GM21390 (cell line): ENCODE measurements around the gene XYLT1.

Experiments used
- ATAC-seq: cut with Tn5 transposase; IDR thresholded peaks from one replicate; pipeline ENCODE4 v1.9.1; 2021; ENCODE audit not compliant: unreplicated experiment

XYLT1 gene

DNA sequence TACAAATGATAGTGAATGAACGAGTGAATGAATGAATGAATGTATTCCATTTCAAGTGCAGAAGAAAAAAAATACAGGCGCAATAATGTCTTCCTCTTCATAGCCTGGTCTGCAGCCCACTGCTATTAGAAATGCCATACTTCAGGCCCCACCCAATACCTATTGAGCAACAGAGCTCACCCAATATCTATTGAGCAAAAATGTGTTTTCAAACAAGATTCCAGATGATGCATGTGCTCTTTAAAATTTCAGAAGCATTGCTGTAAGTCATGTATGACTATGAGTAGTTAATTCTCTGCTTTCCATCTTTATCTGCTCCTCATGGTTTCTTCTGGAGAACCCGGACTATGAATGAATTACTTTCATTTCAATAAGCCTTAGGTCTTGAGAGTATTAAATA is 308.2 kb downstream of the XYLT1 start:
- ATAC-seq: no peak

DNA sequence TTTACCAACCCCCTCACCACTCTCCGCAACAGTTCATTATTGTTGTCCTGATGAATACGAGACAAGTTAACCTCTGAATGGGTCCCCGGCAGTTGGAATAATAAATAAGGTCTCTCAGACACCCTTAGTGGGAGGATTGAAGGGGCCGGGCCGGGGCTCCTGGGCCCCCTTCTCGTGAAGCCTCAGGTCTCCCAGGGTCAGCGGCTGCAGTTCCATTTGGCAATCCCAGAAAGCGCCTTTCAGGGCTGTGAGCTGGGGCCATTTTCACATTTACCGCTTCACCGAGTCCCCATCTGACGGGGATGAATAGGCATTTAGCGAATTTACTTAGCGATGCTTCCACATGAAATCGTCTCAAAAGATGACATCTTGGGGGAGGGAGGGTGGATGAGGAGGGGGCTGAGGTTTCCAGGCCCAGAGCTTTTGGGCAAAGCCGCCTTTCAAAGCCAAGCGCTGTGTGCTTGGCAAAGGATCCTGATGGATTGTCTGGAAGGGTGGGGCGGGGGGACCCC is 309.8 kb downstream of the XYLT1 start:
- no peak for ATAC-seq

DNA sequence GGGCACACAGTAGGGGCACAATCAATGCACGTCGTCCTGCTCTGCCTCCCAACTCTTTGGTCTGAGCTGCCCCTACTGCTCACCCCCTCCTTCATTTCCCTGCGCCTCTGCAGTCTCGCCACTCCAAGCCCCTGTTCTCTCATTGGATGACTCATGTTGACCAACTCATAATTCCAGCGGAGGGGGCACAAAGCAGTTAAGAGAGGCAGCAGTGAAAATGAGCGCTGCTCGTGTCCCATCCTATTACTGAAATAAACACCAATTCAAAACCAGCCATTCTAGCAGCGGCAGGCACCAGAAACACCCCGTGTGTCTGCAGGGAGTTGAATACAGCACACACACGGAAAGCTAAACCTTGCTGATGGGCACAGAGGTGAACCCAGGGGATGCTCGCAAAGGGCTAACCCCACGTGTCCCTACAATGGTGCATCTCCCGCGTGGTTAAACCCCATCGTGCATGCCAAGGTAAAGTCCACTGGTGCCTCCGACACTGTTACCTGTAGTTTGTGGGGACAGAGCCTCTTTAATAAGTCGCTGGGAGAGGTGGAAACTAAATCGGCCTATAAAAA is 310.4 kb downstream of the XYLT1 start:
- no peak for ATAC-seq

DNA sequence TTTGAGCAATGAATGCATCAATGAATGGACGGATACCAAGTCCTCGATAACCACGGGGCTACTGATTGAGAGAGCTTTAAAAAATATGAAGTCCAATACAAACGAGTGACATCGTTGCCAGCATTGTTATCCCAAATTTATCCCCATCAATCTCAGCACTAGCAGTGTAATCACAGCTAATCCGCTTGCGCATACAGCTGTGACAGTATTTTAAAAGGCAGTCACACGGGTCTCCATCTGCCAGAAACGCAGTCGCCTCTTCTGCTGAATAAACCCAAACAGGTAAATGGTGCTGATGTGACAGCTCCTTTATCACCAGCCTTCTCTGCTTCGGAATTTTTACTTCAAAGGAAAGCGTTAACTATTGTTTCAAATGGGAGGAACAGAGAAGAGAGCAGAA is 311.1 kb downstream of the XYLT1 start:
- no peak for ATAC-seq

DNA sequence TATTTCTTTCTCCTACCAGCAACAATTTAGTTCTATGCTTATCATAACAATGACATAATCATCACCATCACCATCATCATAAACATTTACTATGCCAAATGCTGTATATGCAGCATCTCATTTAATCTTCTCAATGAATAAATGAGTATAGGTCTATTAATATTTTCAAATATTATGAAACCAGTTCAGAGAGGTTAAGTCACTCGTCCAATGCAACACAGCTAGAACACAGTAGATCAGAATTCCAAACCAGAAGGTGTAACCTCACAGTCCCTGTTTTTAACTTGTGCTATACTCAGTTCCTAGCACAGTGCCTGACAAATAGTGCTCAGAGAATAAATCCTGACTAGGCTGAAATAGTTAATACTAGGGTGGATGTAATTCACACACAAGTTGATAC is 314.8 kb downstream of the XYLT1 start:
- ATAC-seq: no peak

DNA sequence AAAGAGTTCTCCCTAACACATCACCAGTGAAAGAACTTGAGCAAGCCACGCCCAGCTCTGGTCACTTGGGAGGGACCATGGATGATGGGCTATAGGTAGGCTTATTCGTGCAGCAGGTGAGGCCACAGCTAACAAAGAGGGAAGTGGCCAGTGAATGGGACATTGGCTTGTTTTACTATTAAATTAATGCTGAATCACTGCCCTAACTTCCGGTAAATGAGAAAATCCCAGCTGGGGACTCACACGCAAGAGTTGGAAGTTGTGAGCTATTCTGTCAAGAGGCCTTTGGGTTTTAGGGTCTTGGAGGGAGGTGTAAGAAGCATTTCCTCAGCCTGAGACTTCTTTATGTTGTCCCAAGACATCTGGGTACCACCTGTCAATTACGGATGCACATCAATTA is 315.3 kb downstream of the XYLT1 start:
- no peak for ATAC-seq

DNA sequence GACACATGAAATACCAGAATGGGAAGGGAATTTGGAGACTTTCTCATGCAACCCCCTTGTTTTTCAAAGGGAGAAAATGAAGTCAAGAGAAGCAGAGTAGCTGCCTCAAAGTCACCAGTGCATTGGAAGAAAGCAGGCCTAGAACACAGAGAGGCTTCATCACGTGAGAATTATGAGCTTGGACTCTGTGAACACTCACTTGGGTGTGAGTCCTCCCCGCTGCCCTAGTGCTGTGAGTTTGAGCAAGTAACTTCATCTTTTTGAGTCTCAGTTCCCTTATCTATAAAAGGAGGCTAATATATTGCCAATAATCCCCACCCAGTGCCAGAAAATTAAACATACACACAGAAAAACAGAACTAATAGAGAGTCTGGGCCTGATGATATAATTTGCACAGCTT is 315.8 kb downstream of the XYLT1 start:
- ATAC-seq: no peak

DNA sequence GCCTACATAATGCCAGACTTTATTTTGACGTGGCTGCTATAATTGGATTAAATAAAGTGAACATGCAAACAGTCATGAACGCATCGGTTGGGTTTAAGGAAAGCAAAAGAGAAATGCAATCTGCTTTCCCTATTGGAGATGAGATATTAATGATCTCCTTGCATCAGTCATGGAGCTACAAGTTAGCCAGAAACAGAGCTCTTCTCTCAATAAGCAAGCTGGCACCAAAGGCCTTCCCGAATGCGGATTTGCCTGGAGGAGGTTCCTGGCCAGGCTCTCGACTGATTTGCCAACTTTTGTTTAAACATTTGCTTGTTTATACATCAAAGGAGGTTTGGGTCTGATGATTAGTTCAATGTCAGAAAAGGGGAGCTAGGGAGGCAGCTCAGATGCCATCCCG is 318.4 kb downstream of the XYLT1 start:
- ATAC-seq: no peak

DNA sequence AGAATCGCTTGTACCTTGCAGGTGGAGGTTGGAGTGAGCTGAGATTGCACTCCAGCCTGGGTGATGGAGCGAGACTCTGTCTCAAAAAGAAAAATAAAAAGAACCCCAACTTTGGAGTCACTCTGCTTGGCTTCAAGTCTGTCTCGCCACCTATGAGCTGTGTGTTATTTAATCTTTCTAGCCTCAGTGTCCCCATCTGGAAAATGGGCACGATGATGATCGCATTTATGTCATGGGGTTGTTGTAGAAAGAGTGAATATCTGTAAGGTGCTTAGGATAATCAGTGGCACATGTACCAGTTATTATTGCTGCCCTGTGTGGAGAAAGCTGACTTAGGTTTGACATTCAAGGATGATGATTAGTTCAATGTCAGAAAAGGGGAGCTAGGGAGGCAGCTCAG is 319.4 kb downstream of the XYLT1 start:
- ATAC-seq: no peak

DNA sequence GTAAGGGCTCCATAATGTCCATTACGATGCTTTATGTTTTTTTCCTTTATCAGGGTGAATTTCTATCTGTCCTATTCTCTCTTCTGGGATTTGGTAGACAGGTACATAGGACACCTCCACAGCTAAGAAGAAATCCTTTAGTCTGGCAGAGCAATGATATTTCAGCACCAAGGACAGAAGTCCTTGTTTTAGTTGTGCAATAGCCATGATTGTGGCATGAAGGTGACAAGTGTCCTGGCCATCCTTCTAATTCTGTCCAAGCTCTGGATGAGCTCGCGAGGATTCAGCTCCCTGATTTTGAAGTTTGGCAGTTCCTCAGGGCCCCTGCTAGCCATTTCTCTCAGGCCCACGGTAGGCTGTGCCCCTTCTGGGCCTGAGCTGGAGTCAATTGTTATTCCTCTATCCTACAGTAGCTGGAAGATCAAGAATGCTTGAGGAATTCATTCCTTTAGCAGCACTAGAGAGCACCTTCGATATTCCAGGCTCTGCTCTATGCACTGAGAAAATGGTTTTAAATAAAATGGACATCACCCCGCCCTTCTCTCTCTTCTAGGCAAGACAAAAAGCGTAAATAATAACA is 320.8 kb downstream of the XYLT1 start:
- no peak for ATAC-seq

DNA sequence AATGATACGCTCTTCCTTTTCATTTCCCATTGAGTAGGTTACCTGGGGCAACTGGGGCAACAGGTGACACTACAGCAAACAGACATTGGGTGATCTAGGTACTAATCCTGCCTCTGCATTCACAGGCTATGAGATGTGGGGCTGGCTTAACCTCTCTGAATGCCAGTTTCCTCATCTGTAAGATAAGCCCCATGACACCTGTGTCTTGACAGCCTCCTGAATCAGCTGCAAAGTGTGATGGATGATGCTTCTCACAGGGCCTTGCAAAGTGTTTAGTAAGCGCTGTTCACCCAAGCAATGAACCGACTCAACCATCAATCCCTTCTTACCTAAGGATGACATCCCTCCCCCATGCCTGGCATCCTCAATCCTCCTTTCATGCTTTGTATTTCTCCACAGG is 322.8 kb downstream of the XYLT1 start:
- ATAC-seq: no peak

DNA sequence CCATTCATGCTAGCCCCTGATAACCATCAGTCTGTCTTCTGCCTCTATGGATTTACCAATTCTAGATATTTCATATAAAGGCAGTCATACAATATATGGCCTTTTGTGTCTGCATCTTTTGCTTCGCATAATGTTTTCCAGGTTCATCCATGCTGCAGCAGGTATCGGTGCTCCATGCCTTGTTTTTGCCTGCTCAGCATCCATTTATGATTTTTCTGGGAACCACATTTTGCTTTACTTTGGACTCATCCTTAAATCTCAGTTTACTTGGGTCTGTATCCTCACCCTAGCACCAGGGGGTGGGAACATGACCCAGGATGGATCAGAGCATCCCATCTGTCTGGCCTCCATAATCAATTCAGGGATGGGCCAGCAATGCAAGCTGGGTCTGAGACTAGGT is 325.7 kb downstream of the XYLT1 start:
- ATAC-seq: no peak

DNA sequence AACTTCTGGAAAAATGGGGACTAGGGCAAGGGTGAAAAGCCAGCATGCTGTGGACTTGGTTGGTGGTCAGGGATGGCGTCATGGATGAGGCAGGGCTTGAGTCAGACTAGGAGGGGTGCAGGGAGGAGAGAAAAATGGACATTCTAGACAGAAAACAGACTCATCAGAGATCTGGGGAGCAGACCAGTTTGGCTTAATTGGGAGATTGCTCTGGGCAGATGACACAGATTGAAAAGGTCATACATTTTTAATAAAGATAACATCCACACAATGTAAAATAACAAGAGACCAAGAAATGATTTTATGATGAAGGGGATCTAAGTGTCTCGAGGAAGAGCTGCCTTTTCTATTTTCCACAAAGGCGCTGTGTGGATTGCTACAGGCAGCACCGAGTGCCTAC is 326.3 kb downstream of the XYLT1 start:
- ATAC-seq: no peak

DNA sequence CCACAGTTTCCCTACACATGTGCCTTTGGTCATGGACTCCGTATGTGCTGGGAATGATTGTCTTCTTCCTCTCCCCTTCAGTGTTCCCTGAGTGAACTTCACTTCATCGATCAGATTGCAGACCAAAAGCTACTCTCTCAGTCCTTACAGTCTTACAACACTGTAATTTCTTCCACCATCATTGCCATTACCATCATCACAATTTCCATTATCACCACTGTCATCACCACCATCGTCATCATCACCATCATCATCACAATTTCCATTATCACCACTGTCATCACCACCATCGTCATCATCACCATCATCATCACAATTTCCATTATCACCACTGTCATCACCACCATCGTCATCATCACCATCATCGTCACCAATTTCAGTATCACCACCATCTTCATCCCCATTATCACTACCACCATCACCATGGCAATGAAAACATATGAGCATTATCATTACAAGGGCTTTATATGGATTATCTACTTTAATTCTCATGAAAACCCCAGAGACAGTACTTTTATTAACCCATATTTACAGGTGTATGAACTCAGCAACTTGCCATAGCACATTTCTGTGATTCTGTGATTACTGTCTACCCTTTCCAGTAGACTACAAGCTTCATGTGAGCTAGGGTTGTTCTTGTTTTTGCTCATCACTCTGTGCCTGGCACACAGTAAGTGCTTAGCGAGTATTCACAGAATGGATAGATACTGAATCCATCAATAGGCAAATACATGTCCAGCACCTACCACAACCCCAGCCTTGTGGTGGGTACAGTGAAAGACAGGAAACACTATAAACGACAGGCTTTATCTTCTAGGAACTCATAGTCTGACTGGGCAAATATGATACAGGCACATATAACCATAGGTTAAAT is 327.0 kb downstream of the XYLT1 start:
- no peak for ATAC-seq

DNA sequence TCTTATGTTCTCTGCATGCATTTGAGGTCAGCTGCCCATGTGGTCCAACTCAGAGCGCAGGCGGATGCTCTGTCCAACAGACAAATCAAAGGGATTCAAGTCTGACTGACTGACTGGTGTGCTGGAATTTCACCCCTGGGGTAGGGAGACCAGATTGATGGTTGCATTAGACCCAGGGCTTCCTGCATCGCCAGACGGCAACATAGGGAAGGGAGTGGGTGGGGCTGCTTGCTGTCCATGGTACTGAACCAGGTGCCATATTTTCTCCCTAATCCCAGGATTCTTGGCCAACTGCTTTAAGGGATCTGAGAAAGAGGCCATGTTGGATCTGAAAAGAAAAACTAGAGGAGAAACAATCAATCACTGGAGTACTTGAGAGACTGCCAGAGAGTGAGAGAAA is 332.0 kb downstream of the XYLT1 start:
- no peak for ATAC-seq

DNA sequence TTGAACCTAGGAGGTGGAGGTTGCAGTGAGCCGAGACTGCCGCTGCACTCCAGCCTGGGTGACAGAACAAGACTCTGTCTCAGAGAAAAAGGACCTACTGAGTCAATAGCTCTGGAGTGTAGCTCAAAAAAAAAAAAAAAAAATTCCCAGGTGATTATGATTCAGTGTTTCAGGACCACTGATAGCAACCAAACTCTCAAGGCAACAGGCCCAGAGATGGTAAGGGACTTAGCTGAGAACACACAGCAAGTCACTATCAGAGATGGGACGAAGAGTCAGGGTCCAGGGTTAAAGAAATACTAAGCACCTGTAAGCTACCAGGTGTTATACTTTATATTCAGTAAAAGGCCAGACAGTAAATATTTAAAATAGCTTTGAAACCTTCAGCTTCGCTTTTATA is 335.3 kb downstream of the XYLT1 start:
- no peak for ATAC-seq

DNA sequence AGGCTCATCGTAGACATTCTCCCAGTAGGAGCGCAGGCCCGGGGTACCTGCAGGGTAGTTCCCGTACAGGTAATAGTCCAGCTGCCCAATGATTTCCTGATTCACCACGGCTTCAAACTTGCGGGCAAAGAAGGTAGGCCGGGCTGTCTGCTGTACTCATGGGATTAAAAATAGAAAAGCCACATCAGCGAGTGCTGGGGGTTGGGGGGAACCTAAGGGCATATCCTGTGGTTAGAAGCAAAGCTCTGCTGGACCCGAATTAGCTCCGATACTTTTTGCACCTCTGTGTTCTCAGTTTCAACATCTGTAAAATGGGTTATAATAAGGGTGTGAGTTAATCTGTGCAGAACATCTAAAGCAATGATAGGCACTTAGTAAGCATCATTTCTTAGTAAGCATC is 336.2 kb downstream of the XYLT1 start:
- ATAC-seq: peak; percentile 92

DNA sequence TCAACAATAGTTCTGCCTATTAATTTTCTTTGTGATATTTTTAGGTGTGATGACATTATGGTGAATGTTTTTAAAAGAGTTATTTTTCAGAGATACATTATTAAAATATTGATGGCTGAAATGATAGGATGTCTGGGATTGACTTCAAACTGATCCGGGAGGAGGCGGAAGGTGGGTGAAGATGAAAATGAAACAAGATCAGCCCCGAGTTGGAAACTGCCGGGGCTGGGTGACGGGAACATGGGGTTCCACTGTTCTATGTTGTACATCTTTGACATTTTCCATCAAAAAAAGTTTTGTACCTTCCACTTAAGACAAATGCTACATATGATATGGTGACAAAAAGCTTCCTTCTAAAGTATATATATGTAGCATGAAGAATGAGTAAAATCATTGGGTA is 336.9 kb downstream of the XYLT1 start:
- no peak for ATAC-seq

DNA sequence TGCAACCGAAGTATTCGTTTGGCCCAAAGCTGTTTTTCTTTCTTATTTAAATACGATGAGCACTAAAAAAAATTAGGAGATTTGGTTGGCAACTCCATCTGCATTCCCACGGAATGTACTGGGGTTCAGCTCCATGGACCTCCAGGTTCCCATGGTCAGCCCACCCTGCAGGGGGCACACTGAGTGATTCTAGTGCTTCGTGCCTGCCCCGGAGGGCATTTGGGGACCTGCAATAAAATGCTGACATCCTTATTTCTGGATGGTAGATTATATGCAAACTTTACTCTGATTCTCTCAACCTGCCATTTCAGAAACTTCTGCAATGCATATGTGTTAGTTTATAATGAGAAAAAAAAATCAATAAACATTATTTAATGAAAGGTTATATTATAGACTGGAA is 339.4 kb downstream of the XYLT1 start:
- no peak for ATAC-seq

DNA sequence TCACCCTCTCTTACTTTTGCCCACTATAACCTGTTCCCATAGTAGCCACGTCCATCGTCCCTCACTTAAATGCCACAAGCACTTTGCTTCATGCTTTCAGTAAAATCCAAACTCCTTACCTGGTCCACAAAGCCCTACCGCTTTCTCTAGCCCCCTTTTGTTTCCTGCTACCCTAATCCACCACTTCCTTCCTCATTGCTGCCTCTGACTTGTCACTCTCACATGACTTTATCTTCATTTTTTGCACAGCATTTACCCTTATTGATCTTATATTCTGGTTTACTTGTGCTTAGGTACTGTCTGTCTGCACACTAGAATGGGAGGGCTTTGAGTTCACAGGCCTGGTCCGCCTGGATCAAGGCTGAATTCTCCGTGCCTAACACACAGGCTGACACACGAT is 340.0 kb downstream of the XYLT1 start:
- no peak for ATAC-seq

DNA sequence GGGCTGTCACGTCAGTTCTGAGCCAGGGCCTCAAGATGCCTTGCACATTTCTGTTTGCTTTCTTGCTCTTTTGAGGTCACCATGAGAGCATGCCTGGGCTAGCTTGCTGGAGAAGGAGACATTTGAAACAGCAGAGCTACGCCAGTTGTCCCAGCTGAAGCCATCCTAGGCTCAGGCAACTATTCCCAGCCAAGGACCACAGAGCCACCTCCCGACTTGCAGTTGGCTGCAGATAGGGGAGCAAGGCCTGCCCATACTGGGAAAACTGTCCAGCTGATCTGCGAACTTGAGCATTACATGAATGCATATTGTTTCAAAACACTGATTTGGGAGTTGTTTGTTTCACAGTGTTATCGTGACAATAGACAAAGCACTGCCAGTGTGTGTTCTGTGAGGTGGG is 340.8 kb downstream of the XYLT1 start:
- no peak for ATAC-seq

DNA sequence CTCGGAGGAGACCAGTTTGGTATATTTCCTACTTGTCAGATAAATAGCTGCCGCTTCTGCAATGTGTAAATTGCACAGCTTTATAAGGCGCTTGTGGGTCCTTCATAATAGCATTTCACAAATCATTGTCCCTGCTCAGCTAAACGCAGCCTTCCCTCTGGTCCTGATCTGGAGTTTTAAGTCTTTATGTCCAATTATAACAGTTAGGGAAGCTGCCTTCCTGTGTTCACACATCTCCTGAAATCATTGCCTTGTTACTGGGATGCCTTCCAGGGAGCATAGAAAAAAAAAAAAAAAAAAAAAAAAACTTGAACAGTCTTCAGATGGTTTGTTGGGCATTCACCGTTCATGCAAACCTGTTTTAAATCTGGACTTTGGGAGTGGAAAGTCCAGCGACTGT is 342.0 kb downstream of the XYLT1 start:
- ATAC-seq: no peak
